ENCODE data around the gene RGPD3. TPM values are rescaled to one million over a fixed set of nuclear protein-coding genes. Genes with fewer than 3 reads are reported as not detected.
A peak's percentile ranks its signal among the peaks of the same experiment; 100 is the strongest.
"Not testable (repeated sequence)": the region's sequence is repeated elsewhere in the genome, so short reads cannot be mapped to it uniquely, and the experiment has no call there.

RGPD3 gene
- polyA plus RNA-seq, 1 donor, result 0.24 TPM

- not testable (repeated sequence) for H3K4me1 ChIP-seq (ENCODE audit: control insufficient read depth, insufficient read depth, low read length)
These were observed 99.0 kb downstream of the RGPD3 start for GRCh38 chr2:106369182-106369581.

DNA sequence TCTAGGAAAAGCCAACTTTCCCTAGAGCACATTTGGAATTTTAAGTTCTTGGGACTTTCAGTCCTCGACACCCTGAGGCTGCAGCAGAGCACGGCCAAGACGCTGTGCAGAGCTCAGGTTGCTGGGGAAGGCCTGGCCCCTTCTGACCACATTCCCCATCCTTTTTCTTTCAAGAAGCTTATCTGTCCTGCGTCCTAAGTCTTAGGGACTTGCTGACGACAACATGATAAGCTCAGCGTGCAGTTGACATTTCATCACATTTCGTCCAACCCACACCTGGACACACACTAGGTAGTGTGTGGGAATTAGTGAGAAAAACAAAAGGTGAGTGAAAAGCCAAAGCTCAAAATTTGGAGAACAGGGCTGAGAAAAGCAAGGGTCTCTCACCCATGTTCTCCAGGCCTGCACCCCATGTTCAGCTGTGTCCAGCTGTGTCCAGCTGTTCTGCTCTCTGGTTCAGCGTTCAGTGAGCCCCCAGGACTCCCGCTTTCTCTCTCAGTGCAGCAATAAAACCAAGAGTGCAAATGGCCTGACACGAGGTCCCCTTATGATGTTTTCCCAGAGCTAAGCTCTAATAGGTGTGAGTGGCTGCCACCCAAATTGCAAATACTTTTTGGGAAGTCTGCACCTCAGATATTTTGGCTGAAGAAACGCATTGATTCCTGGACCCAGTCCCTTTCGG is 101.9 kb downstream of the RGPD3 start:
- DNase-seq, result peak; percentile 15 to 51
- no peak overlapping the region for H3K27ac ChIP-seq (ENCODE audit: low read length)
- H3K27me3 ChIP-seq (ENCODE audit: control insufficient read depth, insufficient read depth, low read length), result no peaks in the 10 kb centered on the region
- WGBS (ENCODE audit: insufficient coverage, low lambda C conversion rate), result 50% methylated on average over 2 of the region's 12 CpGs
- H3K36me3 ChIP-seq (ENCODE audit: control insufficient read depth, insufficient read depth, low read length), result no peaks in the 10 kb centered on the region
- no peaks in the 10 kb centered on the region for H3K9me3 ChIP-seq (ENCODE audit: control insufficient read depth, low read depth, low read length)
- no peaks in the 10 kb centered on the region for H3K4me1 ChIP-seq (ENCODE audit: control insufficient read depth, insufficient read depth, low read length)
- no peak overlapping the region for H3K4me3 ChIP-seq (ENCODE audit: low read length)

More at GRCh38 chr2:106369182-106369581, 99.0 kb downstream of the RGPD3 start:
- not testable (repeated sequence) for H3K9me3 ChIP-seq (ENCODE audit: control insufficient read depth, low read depth, low read length); DNase-seq; H3K27me3 ChIP-seq (ENCODE audit: control insufficient read depth, insufficient read depth, low read length); H3K27ac ChIP-seq (ENCODE audit: low read length); H3K36me3 ChIP-seq (ENCODE audit: control insufficient read depth, insufficient read depth, low read length); H3K4me3 ChIP-seq (ENCODE audit: low read length)
- no CpG with 5 or more reads among the region's 3 CpGs for WGBS (ENCODE audit: insufficient coverage, low lambda C conversion rate)

DNA sequence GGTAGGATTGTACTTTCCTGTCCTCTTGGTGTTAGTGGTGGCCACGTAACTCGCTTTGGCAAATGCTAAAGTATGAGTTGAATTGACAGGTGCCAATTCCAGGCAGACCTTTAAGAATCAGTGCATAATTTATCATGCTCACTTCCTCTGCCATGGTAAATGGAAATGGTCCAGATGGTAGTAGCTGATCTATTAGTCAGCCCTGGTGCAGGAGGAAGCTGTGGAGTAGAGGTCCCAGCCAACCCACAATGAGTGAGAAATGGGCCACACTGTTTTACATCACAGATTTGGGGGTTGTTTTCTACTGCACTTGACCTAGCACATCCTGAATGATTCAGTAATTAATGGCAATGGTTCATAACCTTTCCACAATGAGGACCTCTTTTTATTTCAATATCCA is 104.4 kb downstream of the RGPD3 start:
- DNase-seq, result no peak
- no peaks in the 10 kb centered on the region for H3K4me1 ChIP-seq (ENCODE audit: control insufficient read depth, insufficient read depth, low read length)
- H3K9me3 ChIP-seq (ENCODE audit: control insufficient read depth, low read depth, low read length), result no peaks in the 10 kb centered on the region
- H3K27ac ChIP-seq (ENCODE audit: low read length), result no peak overlapping the region
- H3K36me3 ChIP-seq (ENCODE audit: control insufficient read depth, insufficient read depth, low read length), result no peaks in the 10 kb centered on the region
- no peak overlapping the region for H3K4me3 ChIP-seq (ENCODE audit: low read length)
- no peaks in the 10 kb centered on the region for H3K27me3 ChIP-seq (ENCODE audit: control insufficient read depth, insufficient read depth, low read length)
- no CpG with 5 or more reads among the region's 2 CpGs for WGBS (ENCODE audit: insufficient coverage, low lambda C conversion rate)

DNA sequence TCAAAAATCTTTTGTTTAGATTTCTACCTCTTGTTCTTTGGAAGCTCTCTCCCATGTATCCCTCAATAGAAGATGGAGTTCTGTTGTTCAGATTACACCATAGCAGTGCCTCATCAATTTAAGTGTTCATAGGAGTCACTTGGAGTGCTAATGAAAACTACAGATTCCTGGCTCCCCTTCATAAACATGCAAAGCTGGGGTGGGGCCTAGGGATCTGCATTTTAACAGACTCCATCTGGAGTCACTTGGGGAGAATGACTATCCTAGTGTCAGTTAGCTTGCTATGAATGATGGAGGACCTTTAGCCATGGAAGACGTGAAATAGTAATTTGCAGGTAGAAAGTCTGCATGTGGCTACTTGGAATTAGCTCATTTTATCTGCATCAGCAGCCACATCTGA is 105.4 kb downstream of the RGPD3 start:
- Histone ChIP-seq H3K4me1 (ENCODE audit: control insufficient read depth, insufficient read depth, low read length) (no peaks in the 10 kb centered on the region), H3K27me3 (ENCODE audit: control insufficient read depth, insufficient read depth, low read length) (no peaks in the 10 kb centered on the region), H3K4me3 (ENCODE audit: low read length) (no peak overlapping the region), H3K36me3 (ENCODE audit: control insufficient read depth, insufficient read depth, low read length) (no peaks in the 10 kb centered on the region), H3K9me3 (ENCODE audit: control insufficient read depth, low read depth, low read length) (no peaks in the 10 kb centered on the region), H3K27ac (ENCODE audit: low read length) (no peak overlapping the region)
- DNase-seq, result no peak
- 0% methylated on average over 1 of the region's 1 CpG for WGBS (ENCODE audit: insufficient coverage, low lambda C conversion rate)

DNA sequence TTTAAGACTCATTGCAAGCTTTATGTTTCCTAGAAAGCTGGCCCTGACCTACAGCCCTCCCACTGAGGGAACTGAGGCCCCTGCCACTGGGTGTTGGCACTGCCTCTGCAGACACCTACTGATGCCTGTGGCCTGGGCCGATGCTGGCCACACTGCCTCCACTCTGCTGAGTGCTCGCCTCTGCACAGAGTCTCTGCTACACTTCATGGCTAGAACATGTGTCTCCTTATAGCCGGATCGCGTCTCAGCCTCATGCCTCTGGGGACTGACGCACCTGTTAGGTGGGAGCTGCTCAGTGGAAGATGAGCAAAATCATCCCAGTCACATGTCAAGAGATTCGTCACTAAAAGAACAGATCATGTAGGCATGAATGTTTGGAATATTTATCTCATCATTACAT is 108.7 kb downstream of the RGPD3 start:
- H3K4me3 ChIP-seq (ENCODE audit: low read length), result no peak overlapping the region
- no peaks in the 10 kb centered on the region for H3K36me3 ChIP-seq (ENCODE audit: control insufficient read depth, insufficient read depth, low read length)
- no peaks in the 10 kb centered on the region for H3K9me3 ChIP-seq (ENCODE audit: control insufficient read depth, low read depth, low read length)
- no peak for DNase-seq
- WGBS (ENCODE audit: insufficient coverage, low lambda C conversion rate), result no CpG with 5 or more reads among the region's 7 CpGs
- no peaks in the 10 kb centered on the region for H3K27me3 ChIP-seq (ENCODE audit: control insufficient read depth, insufficient read depth, low read length)
- H3K4me1 ChIP-seq (ENCODE audit: control insufficient read depth, insufficient read depth, low read length), result no peaks in the 10 kb centered on the region
- H3K27ac ChIP-seq (ENCODE audit: low read length), result no peak overlapping the region

DNA sequence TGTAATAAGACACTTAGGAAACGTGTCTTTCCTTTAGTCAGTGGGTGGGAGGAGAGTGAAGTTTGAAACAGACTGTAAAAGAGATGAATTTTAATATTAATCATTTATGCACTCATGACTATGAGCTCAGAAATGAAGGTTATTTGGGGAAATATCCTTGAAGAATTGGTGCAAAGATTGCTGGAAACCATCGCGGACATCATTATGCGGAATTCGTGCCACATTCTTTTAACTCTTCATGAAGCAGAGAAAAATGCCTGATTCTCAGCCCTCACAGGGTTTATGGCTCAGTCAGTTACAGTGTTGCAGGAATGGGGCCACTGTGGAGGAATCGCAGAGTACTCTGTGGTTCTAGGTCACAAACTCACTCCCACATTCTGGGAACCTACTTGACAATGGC is 109.7 kb downstream of the RGPD3 start:
- Histone ChIP-seq H3K27me3 (ENCODE audit: control insufficient read depth, insufficient read depth, low read length) (no peaks in the 10 kb centered on the region), H3K4me1 (ENCODE audit: control insufficient read depth, insufficient read depth, low read length) (no peaks in the 10 kb centered on the region), H3K4me3 (ENCODE audit: low read length) (no peak overlapping the region), H3K27ac (ENCODE audit: low read length) (no peak overlapping the region), H3K36me3 (ENCODE audit: control insufficient read depth, insufficient read depth, low read length) (no peaks in the 10 kb centered on the region), H3K9me3 (ENCODE audit: control insufficient read depth, low read depth, low read length) (no peaks in the 10 kb centered on the region)
- no peak for DNase-seq
- 90% methylated on average over 2 of the region's 6 CpGs for WGBS (ENCODE audit: insufficient coverage, low lambda C conversion rate)

DNA sequence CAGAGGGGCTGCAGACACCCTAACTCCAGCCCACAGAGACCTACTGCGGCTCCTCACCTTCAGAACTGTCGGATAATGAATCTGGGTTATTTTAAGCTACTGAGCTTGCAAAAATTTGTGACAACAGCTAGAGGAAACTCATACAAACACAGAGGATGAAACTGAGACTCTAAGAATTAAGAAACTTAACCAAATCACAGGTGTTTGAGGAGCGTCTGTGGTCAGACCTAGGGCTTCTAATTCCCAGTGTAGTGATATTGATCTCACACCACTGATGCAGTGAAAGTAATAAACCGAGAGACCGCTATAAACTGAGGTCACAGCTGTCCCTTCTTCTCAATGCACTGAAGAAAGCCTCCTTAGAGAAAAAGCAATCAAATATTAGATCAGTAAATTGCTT is 110.1 kb downstream of the RGPD3 start:
- H3K36me3 ChIP-seq (ENCODE audit: control insufficient read depth, insufficient read depth, low read length), result no peaks in the 10 kb centered on the region
- H3K4me1 ChIP-seq (ENCODE audit: control insufficient read depth, insufficient read depth, low read length), result no peaks in the 10 kb centered on the region
- H3K27ac ChIP-seq (ENCODE audit: low read length), result no peak overlapping the region
- no CpG with 5 or more reads among the region's 5 CpGs for WGBS (ENCODE audit: insufficient coverage, low lambda C conversion rate)
- no peaks in the 10 kb centered on the region for H3K27me3 ChIP-seq (ENCODE audit: control insufficient read depth, insufficient read depth, low read length)
- H3K9me3 ChIP-seq (ENCODE audit: control insufficient read depth, low read depth, low read length), result no peaks in the 10 kb centered on the region
- no peak for DNase-seq
- H3K4me3 ChIP-seq (ENCODE audit: low read length), result no peak overlapping the region

DNA sequence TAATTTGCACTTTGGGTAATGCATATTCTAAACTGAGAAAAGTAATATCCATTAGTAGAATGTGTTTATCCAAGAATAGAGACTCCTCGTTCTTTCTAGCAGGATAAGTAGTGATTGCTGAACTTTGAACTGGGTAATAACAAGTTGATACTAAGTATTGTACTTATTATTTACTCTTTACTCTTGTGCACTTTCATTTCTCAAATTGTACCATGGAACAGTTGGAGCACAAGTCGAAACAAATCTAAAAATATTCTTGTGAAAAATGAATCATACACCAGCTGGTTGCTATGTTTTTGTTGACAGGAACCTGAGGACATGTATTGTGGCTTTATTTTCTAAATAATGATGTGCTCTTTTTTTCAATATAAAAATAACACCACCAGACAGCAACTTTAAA is 111.9 kb downstream of the RGPD3 start:
- Histone ChIP-seq H3K36me3 (ENCODE audit: control insufficient read depth, insufficient read depth, low read length) (no peaks in the 10 kb centered on the region), H3K9me3 (ENCODE audit: control insufficient read depth, low read depth, low read length) (no peaks in the 10 kb centered on the region), H3K27me3 (ENCODE audit: control insufficient read depth, insufficient read depth, low read length) (no peaks in the 10 kb centered on the region), H3K4me3 (ENCODE audit: low read length) (no peak overlapping the region), H3K27ac (ENCODE audit: low read length) (no peak overlapping the region), H3K4me1 (ENCODE audit: control insufficient read depth, insufficient read depth, low read length) (no peaks in the 10 kb centered on the region)
- peak in 1 of 2 donors; percentile 48 for DNase-seq
- WGBS (ENCODE audit: insufficient coverage, low lambda C conversion rate), result 5% methylated on average over 2 of the region's 2 CpGs

DNA sequence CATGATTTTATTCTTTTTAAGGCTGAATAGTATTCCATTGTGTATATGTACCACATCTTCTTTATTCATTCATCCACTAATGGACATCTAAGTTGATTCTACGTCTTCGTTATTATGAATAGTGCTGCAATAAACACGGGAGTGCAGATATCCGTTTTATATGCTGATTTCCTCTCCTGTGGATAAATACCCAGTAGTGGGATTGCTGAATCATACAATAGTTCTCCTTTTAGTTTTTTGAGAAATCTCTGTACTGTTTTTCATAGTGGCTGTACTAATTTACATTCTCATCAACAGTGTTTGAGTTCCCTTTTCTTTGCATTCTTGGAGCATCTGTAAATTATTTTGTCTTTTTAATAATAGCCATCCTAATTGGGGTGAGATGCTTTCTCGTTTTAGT is 114.5 kb downstream of the RGPD3 start:
- H3K27me3 ChIP-seq (ENCODE audit: control insufficient read depth, insufficient read depth, low read length), result no peaks in the 10 kb centered on the region
- H3K9me3 ChIP-seq (ENCODE audit: control insufficient read depth, low read depth, low read length), result no peaks in the 10 kb centered on the region
- H3K27ac ChIP-seq (ENCODE audit: low read length), result no peak overlapping the region
- no peaks in the 10 kb centered on the region for H3K4me1 ChIP-seq (ENCODE audit: control insufficient read depth, insufficient read depth, low read length)
- no peak overlapping the region for H3K4me3 ChIP-seq (ENCODE audit: low read length)
- no peak for DNase-seq
- no peaks in the 10 kb centered on the region for H3K36me3 ChIP-seq (ENCODE audit: control insufficient read depth, insufficient read depth, low read length)
- WGBS (ENCODE audit: insufficient coverage, low lambda C conversion rate), result 100% methylated on average over 1 of the region's 5 CpGs

DNA sequence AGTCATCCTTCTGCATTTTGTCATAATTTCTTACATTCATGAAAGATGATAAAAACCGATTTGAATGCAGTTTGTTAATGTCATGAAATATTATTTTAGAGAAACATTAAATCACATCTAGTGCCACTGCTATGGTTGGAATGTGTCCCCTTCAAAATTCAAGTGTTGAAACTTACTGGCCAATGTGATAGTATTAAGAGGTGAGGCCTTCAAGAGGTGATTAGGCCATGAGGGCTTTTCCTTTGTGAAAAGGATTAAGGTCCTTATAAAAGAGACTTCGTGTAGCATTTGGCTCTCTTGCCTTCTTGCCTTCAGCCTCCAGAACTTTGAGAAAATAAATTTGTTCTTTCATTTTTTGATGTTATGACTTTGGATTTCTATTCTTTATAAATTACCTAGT is 117.2 kb downstream of the RGPD3 start:
- Histone ChIP-seq H3K36me3 (ENCODE audit: control insufficient read depth, insufficient read depth, low read length) (no peaks in the 10 kb centered on the region), H3K9me3 (ENCODE audit: control insufficient read depth, low read depth, low read length) (no peaks in the 10 kb centered on the region), H3K27me3 (ENCODE audit: control insufficient read depth, insufficient read depth, low read length) (no peaks in the 10 kb centered on the region), H3K27ac (ENCODE audit: low read length) (no peak overlapping the region), H3K4me3 (ENCODE audit: low read length) (no peak overlapping the region), H3K4me1 (ENCODE audit: control insufficient read depth, insufficient read depth, low read length) (no peaks in the 10 kb centered on the region)
- no peak for DNase-seq
- 100% methylated on average over 1 of the region's 2 CpGs for WGBS (ENCODE audit: insufficient coverage, low lambda C conversion rate)

DNA sequence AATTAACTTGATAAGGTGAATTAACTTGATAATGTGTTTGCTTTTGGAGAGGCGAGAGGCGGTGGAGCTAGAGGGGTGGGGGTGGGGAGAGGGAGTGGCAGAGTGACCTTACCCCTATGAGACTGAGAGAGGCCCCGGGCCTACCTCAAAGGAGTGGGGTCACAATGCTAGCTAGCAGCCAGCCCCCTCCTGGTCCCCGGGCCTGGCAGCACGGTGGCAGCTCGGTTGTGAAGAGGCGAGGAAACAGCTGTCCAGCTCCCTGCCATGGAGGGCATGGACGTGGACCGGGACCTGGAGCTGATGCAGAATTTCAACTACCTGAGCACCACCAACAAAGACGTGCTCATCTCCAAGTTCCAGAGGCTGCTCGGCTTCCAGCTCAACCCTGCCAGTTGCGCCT is 123.9 kb downstream of the RGPD3 start:
- H3K4me1 ChIP-seq (ENCODE audit: control insufficient read depth, insufficient read depth, low read length), result peaks cover 3% of the 10 kb centered on the region
- H3K36me3 ChIP-seq (ENCODE audit: control insufficient read depth, insufficient read depth, low read length), result no peaks in the 10 kb centered on the region
- no peak for DNase-seq
- peaks cover 15% of the 10 kb centered on the region for H3K9me3 ChIP-seq (ENCODE audit: control insufficient read depth, low read depth, low read length)
- peaks cover 8% of the 10 kb centered on the region for H3K27me3 ChIP-seq (ENCODE audit: control insufficient read depth, insufficient read depth, low read length)
- WGBS (ENCODE audit: insufficient coverage, low lambda C conversion rate), result no CpG with 5 or more reads among the region's 12 CpGs
- no peak overlapping the region for H3K4me3 ChIP-seq (ENCODE audit: low read length)
- no peak overlapping the region for H3K27ac ChIP-seq (ENCODE audit: low read length)

Data from large intestine (tissue), 3 donors.